HG03139 (cell line): ENCODE measurements around the gene CAMK2B.

Experiments
- ATAC-seq: cut with Tn5 transposase; IDR thresholded peaks from one replicate; pipeline ENCODE4 v1.9.1; 2021; ENCODE audit not compliant: unreplicated experiment

Gene CAMK2B

GRCh38 chr7:44196450-44196872, 128.9 kb downstream of the CAMK2B start:
- no peak for ATAC-seq

GRCh38 chr7:44195889-44196288, 129.5 kb downstream of the CAMK2B start:
- ATAC-seq, result no peak

GRCh38 chr7:44194562-44195145, 130.7 kb downstream of the CAMK2B start:
- no peak for ATAC-seq

DNA sequence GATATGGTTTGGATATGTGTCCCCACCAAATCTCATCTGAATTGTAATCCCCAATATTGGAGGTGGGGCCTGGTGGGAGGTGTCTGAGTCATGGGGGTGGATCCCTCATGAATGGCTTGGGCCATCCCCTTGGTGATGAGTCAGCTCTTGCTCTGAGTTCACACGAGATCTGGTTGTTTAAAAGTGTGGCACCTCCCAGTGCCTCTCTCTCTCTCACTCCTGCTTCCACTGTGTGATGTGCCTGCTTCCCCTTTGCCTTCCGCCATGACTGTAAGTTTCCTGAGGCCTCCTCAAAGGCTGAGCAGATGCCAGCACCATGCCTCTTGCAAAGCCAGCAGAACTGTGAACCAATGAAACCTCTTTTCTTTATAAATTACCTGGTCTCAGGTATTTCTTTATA, 131.3 kb downstream of the CAMK2B start:
- ATAC-seq, result no peak

GRCh38 chr7:44193011-44193802, 132.2 kb downstream of the CAMK2B start:
- no peak for ATAC-seq

DNA sequence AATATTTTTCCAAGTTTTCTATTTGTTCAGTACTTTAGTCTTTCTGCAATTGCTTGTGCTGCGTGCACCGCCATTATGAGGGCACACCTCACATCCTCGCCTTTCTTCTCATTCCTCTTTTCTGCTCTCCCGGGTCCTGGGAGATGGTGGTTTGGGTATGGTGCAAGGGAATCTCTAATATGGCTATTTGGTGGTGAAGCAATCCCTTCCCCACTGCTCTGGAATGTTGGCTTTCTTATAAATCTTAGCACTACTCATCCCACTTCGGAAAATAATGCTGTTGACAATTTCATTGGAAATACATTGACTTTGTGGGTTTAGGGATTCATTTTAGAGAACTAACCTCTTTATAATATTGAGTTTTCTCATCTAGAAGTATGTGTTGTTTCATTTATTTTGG, 134.2 kb downstream of the CAMK2B start:
- no peak for ATAC-seq

DNA sequence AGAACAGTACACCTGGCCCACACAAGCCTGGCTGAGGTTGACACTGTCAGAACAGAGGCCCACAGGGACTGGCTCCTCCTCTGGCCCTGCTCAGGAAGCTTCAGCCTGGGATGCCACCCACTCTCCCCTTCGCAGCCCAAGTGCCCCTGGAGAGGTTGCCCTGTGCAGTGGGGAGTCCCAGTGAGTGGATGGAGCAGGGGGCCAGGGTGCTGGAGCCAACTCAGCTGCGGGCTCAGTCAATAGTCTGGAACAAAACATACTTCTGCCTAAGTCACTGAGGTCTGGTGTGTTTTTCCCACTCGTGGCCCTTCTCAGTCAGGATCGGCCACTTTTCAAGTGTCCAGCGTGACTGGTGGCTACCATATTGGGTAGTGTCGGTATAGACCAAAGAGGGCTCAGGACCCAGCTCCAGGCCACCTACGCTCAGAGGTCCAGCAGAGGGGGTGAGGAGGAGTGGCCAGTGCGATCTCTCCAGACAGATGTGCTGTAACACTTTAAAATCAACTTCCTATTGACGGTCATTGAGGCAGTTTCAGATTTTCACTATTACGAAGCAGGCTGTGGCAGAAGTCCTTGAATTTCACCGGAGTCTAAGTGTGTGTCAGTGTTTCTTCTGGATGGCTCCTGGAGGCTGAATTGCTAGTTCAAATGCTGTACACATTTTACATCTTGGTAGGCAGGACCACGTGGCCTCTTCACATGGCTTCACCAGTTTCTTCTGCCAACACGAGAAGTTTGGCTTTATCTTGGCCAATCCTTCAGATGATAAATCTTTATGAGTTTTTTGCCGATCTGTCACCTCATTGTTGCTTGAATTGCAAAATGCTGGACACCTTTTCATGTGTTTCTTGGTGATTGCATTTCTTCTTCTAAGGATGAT, 135.2 kb downstream of the CAMK2B start:
- ATAC-seq, result no peak

GRCh38 chr7:44189286-44189992, 136.0 kb downstream of the CAMK2B start, which contains the start of gene GCK:
TSS of gene GCK (minus strand) at chr7:44189439. CDS start at chr7:44188953, 486 bp downstream.
- no peak for ATAC-seq

GRCh38 chr7:44188480-44189225, 136.7 kb downstream of the CAMK2B start:
- ATAC-seq, result no peak

GRCh38 chr7:44187636-44188416, 137.6 kb downstream of the CAMK2B start:
- no peak for ATAC-seq

GRCh38 chr7:44186736-44187135, 138.7 kb downstream of the CAMK2B start:
- ATAC-seq, result no peak

- no peak for ATAC-seq
These were observed 139.7 kb downstream of the CAMK2B start for GRCh38 chr7:44185729-44186128.

GRCh38 chr7:44184873-44185446, 140.4 kb downstream of the CAMK2B start:
- ATAC-seq, result no peak

- no peak for ATAC-seq
These were observed 141.1 kb downstream of the CAMK2B start for GRCh38 chr7:44184206-44184872.

DNA sequence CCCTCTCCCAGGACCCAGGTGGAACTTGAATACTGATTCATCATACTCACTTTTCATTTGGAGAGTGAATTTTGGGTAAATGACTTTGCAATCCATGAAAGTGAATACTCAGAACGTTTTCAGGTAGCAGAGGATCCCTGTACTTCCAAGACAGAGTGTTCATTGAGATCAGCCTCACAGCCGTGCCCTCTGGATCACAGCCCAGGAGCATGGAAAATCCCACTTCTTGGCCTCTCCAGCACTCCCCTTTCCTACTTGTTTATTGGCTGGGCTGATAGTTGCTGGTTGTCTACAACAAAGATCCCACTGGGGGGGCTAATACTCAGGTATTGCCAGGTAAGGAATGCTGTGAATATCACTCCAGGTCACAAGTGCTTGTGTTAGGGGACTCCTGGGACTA, 142.0 kb downstream of the CAMK2B start:
- no peak for ATAC-seq

- no peak for ATAC-seq
These were observed 142.6 kb downstream of the CAMK2B start for GRCh38 chr7:44182827-44183226.

DNA sequence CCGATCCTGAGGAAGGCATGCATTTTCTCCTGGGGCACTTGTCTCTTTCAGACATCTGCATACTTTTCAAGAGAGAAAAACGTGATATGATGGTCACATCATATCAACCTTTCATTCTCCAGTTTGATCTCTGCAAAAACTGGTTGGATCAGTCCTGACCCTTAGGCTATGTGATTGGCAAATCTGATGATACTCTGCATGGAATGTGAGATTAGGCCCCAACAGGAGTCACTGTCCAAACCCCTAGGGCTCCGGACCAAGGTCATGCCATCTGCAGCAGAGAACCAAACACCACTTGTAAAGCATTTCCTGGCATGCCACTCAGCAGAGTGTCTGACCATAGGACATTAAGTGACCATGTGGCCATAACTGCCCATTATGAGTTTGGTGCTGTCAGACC, 144.8 kb downstream of the CAMK2B start:
- ATAC-seq, result no peak

DNA sequence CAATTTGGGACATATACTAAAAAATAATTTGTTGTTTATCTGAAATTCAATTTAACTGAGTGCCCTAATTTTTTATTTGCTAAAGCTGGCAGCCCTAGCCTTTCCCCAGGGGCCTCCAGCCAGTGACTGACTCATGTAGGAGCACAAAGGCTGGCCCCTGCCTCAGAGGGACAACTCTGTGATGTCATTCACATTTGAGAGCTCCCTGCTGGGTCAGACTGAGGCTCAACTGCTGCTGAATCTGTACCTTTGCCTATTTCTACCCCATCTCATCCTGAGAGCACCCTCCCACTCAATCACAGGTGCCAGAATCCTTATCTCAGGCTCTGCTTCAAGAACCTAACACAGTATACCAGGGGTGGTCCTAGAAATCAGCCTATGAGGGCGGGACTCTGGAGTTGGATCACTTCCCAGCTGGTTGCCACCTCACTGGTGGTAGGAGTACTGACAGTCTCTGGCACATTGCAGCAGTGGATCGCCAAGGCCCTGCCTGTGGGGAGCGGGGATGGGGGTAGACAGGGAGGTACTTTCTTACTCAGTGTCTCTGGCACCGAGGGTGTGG, 147.7 kb downstream of the CAMK2B start:
- ATAC-seq, result no peak
